Mammary epithelial cell (primary cell): ENCODE measurements around the gene ESRRG.

Source experiments
- CTCF ChIP-seq, 2 donors: IDR thresholded peaks in 1 of 2; conservative IDR thresholded peaks in 1 of 2; 2 replicates each; pipeline ENCODE4 v1.5.1; 2011 to 2012; ENCODE audit warnings: inconsistent platforms in 2 of 2, low read length in 2 of 2, mild to moderate bottlenecking in 2 of 2, control low read depth in 1 of 2, low read depth in 1 of 2; ENCODE audit not compliant: insufficient read depth in 1 of 2; ENCODE audit errors: extremely low read depth in 1 of 2
- EZH2 ChIP-seq: IDR thresholded peaks from 2 replicates; pipeline ENCODE4 v1.6.1; 2012; ENCODE audit warnings: low read length, inconsistent platforms, borderline replicate concordance

- no peak for TF ChIP-seq CTCF (conservative IDR thresholded peaks at IDR 0.05 in 1 of 2, IDR thresholded peaks at IDR 0.05 in 1 of 2; ENCODE audit: extremely low read depth in 1 of 2, insufficient read depth in 1 of 2, low read depth in 1 of 2, low read length in 2 of 2)
- TF ChIP-seq EZH2 = no peak
These were observed 141.1 kb downstream of the ESRRG start for GRCh38 chr1:216582151-216582550.
